Ammon's horn (tissue), 1 donor: ENCODE data around the gene PDGFC.

Experiments used
- DNase-seq: peaks from one replicate; pipeline ENCODE4 v3.0.0-alpha.2; 2016; ENCODE audit warnings: low spot score

The PDGFC gene

GRCh38 chr4:156972379-156973015 is 898 bp upstream of the PDGFC start:
- peak; percentile 46 for DNase-seq

- peak; percentile 37 for DNase-seq
These were observed 379 bp downstream of the PDGFC start for GRCh38 chr4:156971165-156971675.

- peak; percentile 75 for DNase-seq
These were observed 966 bp downstream of the PDGFC start for GRCh38 chr4:156970501-156971164.

- no peak for DNase-seq
These were observed 1.7 kb downstream of the PDGFC start for GRCh38 chr4:156969911-156970310.

GRCh38 chr4:156969101-156969500 is 2.5 kb downstream of the PDGFC start:
- no peak for DNase-seq

GRCh38 chr4:156968479-156968984 is 3.1 kb downstream of the PDGFC start:
- peak; percentile 71 for DNase-seq

GRCh38 chr4:156966836-156967235 is 4.8 kb downstream of the PDGFC start:
- no peak for DNase-seq

- DNase-seq: no peak
These were observed 8.2 kb downstream of the PDGFC start for GRCh38 chr4:156963419-156963818.

GRCh38 chr4:156962528-156962974 is 9.0 kb downstream of the PDGFC start:
- no peak for DNase-seq

GRCh38 chr4:156962058-156962358 is 9.6 kb downstream of the PDGFC start:
- DNase-seq: no peak

- DNase-seq: no peak
These were observed 10.2 kb downstream of the PDGFC start for GRCh38 chr4:156961196-156962057.

GRCh38 chr4:156959298-156959702 is 12.3 kb downstream of the PDGFC start:
- no peak for DNase-seq

GRCh38 chr4:156958276-156959074 is 13.1 kb downstream of the PDGFC start:
- DNase-seq: no peak

GRCh38 chr4:156957556-156957955 is 14.0 kb downstream of the PDGFC start:
- no peak for DNase-seq

GRCh38 chr4:156956826-156957368 is 14.7 kb downstream of the PDGFC start:
- DNase-seq: no peak

- no peak for DNase-seq
These were observed 15.2 kb downstream of the PDGFC start for GRCh38 chr4:156956359-156956758.

GRCh38 chr4:156954587-156954986 is 17.0 kb downstream of the PDGFC start:
- no peak for DNase-seq

GRCh38 chr4:156953951-156954350 is 17.6 kb downstream of the PDGFC start:
- DNase-seq: no peak

GRCh38 chr4:156953001-156953400 is 18.6 kb downstream of the PDGFC start:
- DNase-seq: no peak

- no peak for DNase-seq
These were observed 19.4 kb downstream of the PDGFC start for GRCh38 chr4:156952078-156952759.

GRCh38 chr4:156950948-156951347 is 20.7 kb downstream of the PDGFC start:
- no peak for DNase-seq
